IMR-90 (cell line): ENCODE results near the gene ACSS2. TPM values are rescaled to one million over a fixed set of nuclear protein-coding genes. Genes with fewer than 3 reads are reported as not detected.

Experiments used
- ATAC-seq: fragments of 200-7000 bp; cut with Tn5 transposase; 2 replicates; pipeline ENCODE4 v1.9.1; 2020; ENCODE audit warnings: low read depth, mild to moderate bottlenecking, moderate library complexity
- BruUV-seq: library from RNA; stranded (reverse); fragments of 400-500 nt; replicated peaks from 2 replicates; lab custom pipeline; 2021; lab: Mats Ljungman, UMichigan
- CTCF ChIA-PET: fragments of 300-600 bp; formaldehyde crosslinking; extraction: SDS; loops from one replicate; lab custom pipeline; 2021; ENCODE audit warnings: antibody characterized with exemption; lab: Yijun Ruan, JAX
- POLR2A ChIA-PET: fragments of 300-600 bp; sonication (Branson Sonifier 250); formaldehyde crosslinking; loops from one replicate; lab custom pipeline; 2022; ENCODE audit warnings: antibody characterized with exemption; ENCODE audit not compliant: unreplicated experiment; lab: Charles Lee
- DNase-seq: peaks from one replicate; pipeline ENCODE4 v3.0.0; 2013
- H2AFZ ChIP-seq: replicated peaks from 2 replicates; pipeline ENCODE3; 2013; ENCODE audit warnings: low read length, mild to moderate bottlenecking; ENCODE audit not compliant: poor library complexity
- H2AK5ac ChIP-seq: 2 replicates; pipeline ENCODE4 v1.6.1; 2013; ENCODE audit warnings: low read depth, low read length, inconsistent platforms
- H2AK9ac ChIP-seq: replicated peaks from 2 replicates; pipeline ENCODE3; 2013; ENCODE audit warnings: mild to moderate bottlenecking, low read depth, low read length, moderate library complexity; ENCODE audit not compliant: poor library complexity
- H2BK120ac ChIP-seq: 2 replicates; pipeline ENCODE4 v1.6.1; 2013; ENCODE audit warnings: low read depth, low read length, inconsistent platforms
- H2BK15ac ChIP-seq: 3 replicates; pipeline ENCODE4 v1.6.1; 2013; ENCODE audit warnings: low read depth, low read length, inconsistent platforms
- H2BK20ac ChIP-seq: 2 replicates; pipeline ENCODE4 v1.6.1; 2013; ENCODE audit warnings: low read depth, mild to moderate bottlenecking, inconsistent platforms, low read length, moderate library complexity
- H2BK5ac ChIP-seq: 2 replicates; pipeline ENCODE4 v1.6.1; 2013; ENCODE audit warnings: mild to moderate bottlenecking, low read depth, low read length, inconsistent platforms; ENCODE audit not compliant: poor library complexity, severe bottlenecking
- H3K14ac ChIP-seq: replicated peaks from 2 replicates; pipeline ENCODE4 v1.6.1; 2013; ENCODE audit warnings: low read depth, low read length, inconsistent platforms
- H3K18ac ChIP-seq: 2 replicates; pipeline ENCODE4 v1.6.1; 2013; ENCODE audit warnings: low read depth, low read length, control low read depth
- H3K23ac ChIP-seq: 2 replicates; pipeline ENCODE4 v1.6.1; 2013; ENCODE audit warnings: low read depth, low read length, inconsistent platforms
- H3K27ac ChIP-seq: 2 replicates; pipeline ENCODE4 v1.5.1; 2013; ENCODE audit warnings: mild to moderate bottlenecking, control low read depth, low read length; ENCODE audit not compliant: insufficient read depth
- H3K27me3 ChIP-seq: 2 replicates; pipeline ENCODE4 v1.6.1; 2013; ENCODE audit warnings: low read length; ENCODE audit not compliant: control insufficient read depth, insufficient read depth
- H3K36me3 ChIP-seq: 2 replicates; pipeline ENCODE4 v1.6.1; 2013; ENCODE audit warnings: low read length, mixed read lengths; ENCODE audit not compliant: control insufficient read depth, insufficient read depth
- H3K4ac ChIP-seq: 2 replicates; pipeline ENCODE4 v1.6.1; 2013; ENCODE audit warnings: low read depth, low read length, inconsistent platforms
- H3K4me1 ChIP-seq: 2 replicates; pipeline ENCODE4 v1.6.1; 2013; ENCODE audit warnings: low read length, mixed read lengths; ENCODE audit not compliant: control insufficient read depth, insufficient read depth
- H3K4me2 ChIP-seq: 2 replicates; pipeline ENCODE4 v1.6.1; 2013; ENCODE audit warnings: low read depth, mild to moderate bottlenecking, control low read depth, low read length, moderate library complexity
- H3K4me3 ChIP-seq: 2 replicates; pipeline ENCODE4 v1.5.1; 2013; ENCODE audit warnings: low read depth, mild to moderate bottlenecking, control low read depth, low read length, moderate library complexity; ENCODE audit not compliant: insufficient read depth
- H3K56ac ChIP-seq: 2 replicates; pipeline ENCODE4 v1.6.1; 2013; ENCODE audit warnings: low read length, inconsistent platforms; ENCODE audit not compliant: insufficient read depth; ENCODE audit errors: extremely low read depth
- H3K79me1 ChIP-seq, 2 experiments: 2 replicates each; pipeline ENCODE4 v1.6.1; 2013; ENCODE audit warnings: low read length in 2 of 2, inconsistent platforms in 1 of 2, low read depth in 1 of 2
- H3K9ac ChIP-seq: 2 replicates; pipeline ENCODE4 v1.6.1; 2013; ENCODE audit warnings: low read depth, low read length, control low read depth
- H3K9me1 ChIP-seq: 2 replicates; pipeline ENCODE4 v1.6.1; 2013; ENCODE audit warnings: low read length, inconsistent platforms; ENCODE audit not compliant: insufficient read depth
- H3K9me3 ChIP-seq: 2 replicates; pipeline ENCODE4 v1.6.1; 2013; ENCODE audit warnings: low read length; ENCODE audit not compliant: control insufficient read depth, insufficient read depth
- H4K20me1 ChIP-seq: 2 replicates; pipeline ENCODE4 v1.6.1; 2013; ENCODE audit warnings: low read length, inconsistent platforms; ENCODE audit not compliant: insufficient read depth
- H4K5ac ChIP-seq: 2 replicates; pipeline ENCODE4 v1.6.1; 2013; ENCODE audit warnings: mild to moderate bottlenecking, low read depth, low read length, control low read depth
- H4K8ac ChIP-seq, 2 experiments: 2 replicates each; pipeline ENCODE4 v1.6.1; 2013; ENCODE audit warnings: low read depth in 2 of 2, low read length in 2 of 2, control low read depth in 1 of 2, inconsistent platforms in 1 of 2
- H4K91ac ChIP-seq: 2 replicates; pipeline ENCODE4 v1.6.1; 2013; ENCODE audit warnings: low read depth, low read length, inconsistent platforms; ENCODE audit not compliant: insufficient read depth
- BHLHE40 ChIP-seq: fragments of 150-350 bp; IDR thresholded peaks from 2 replicates; pipeline ENCODE4 v1.6.1; 2016; ENCODE audit warnings: mild to moderate bottlenecking, low read depth, low read length
- CEBPB ChIP-seq: IDR thresholded peaks from 2 replicates; pipeline ENCODE4 v1.6.1; 2012; ENCODE audit warnings: low read depth, low read length, improper control_type of control experiment
- CHD1 ChIP-seq: IDR thresholded peaks from 2 replicates; pipeline ENCODE4 v1.6.1; 2012; ENCODE audit warnings: low read depth, low read length, improper control_type of control experiment
- FOS ChIP-seq: fragments of 150-350 bp; IDR thresholded peaks from 2 replicates; pipeline ENCODE4 v1.6.1; 2016; ENCODE audit warnings: low read depth, low read length
- MAFK ChIP-seq: IDR thresholded peaks from 2 replicates; pipeline ENCODE4 v1.6.1; 2012; ENCODE audit warnings: low read depth, low read length, improper control_type of control experiment
- MAZ ChIP-seq: IDR thresholded peaks from 2 replicates; pipeline ENCODE4 v1.6.1; 2012; ENCODE audit warnings: low read depth, mild to moderate bottlenecking, low read length, improper control_type of control experiment, moderate library complexity, borderline replicate concordance
- MXI1 ChIP-seq: IDR thresholded peaks from 2 replicates; pipeline ENCODE4 v1.6.1; 2012; ENCODE audit warnings: low read depth, mild to moderate bottlenecking, low read length, moderate library complexity, borderline replicate concordance
- NFE2L2 ChIP-seq: fragments of 150-350 bp; IDR thresholded peaks from 2 replicates; pipeline ENCODE4 v1.6.1; 2016; ENCODE audit warnings: low read depth, mild to moderate bottlenecking, low read length
- POLR2A ChIP-seq: IDR thresholded peaks from 2 replicates; pipeline ENCODE4 v1.6.1; 2012; ENCODE audit warnings: mild to moderate bottlenecking, low read depth, low read length
- RAD21 ChIP-seq: IDR thresholded peaks from 2 replicates; pipeline ENCODE4 v1.6.1; 2012; ENCODE audit warnings: low read length, improper control_type of control experiment
- RCOR1 ChIP-seq: IDR thresholded peaks from 2 replicates; pipeline ENCODE4 v1.6.1; 2012; ENCODE audit warnings: mild to moderate bottlenecking, low read length, improper control_type of control experiment; ENCODE audit not compliant: insufficient replicate concordance
- RFX5 ChIP-seq: IDR thresholded peaks from 2 replicates; pipeline ENCODE4 v1.8.0; 2012; ENCODE audit warnings: low read depth, mild to moderate bottlenecking, low read length, moderate library complexity
- SMC3 ChIP-seq: fragments of 150-350 bp; IDR thresholded peaks from 2 replicates; pipeline ENCODE4 v1.6.1; 2016; ENCODE audit warnings: low read depth, mild to moderate bottlenecking, antibody characterized with exemption, low read length, moderate library complexity
- WGBS, 2 experiments: methylation state at CpG; one replicate each; pipeline versions ENCODE4 v1.1.5 to v1.1.7; 2013; ENCODE audit warnings: missing lambda C conversion rate in 2 of 2; ENCODE audit not compliant: insufficient read length in 1 of 2; ENCODE audit errors: extremely low coverage in 2 of 2; 5-methylcytosine and 5-hydroxymethylcytosine counted together
- dilution Hi-C: fragments of 300-500 bp; cut with HindIII; formaldehyde crosslinking; loops from one replicate; pipeline ENCODE4 v1.14.3; 2018; ENCODE audit warnings: low sequenced_read_pairs; ENCODE audit not compliant: unreplicated experiment
- in situ Hi-C: fragments of 300-500 bp; cut with MboI; formaldehyde crosslinking; loops from 3 replicates; pipeline ENCODE4 v1.14.3; 2019; ENCODE audit warnings: low sequenced_read_pairs, inconsistent platforms, mixed read lengths
- intact Hi-C: fragments of 100-400 bp; cut with micrococcal nuclease; formaldehyde crosslinking; loops from 2 replicates; pipeline ENCODE4 v1.10.0; 2022
- polyA plus RNA-seq, 3 experiments: library from polyadenylated mRNA; depleted of rRNA; stranded (reverse); fragments of >200 nt; gene quantifications; 2 replicates each; pipeline ENCODE4 v1.2.3, GENCODE V29; 2012; ENCODE audit warnings: low replicate concordance in 1 of 3
- total RNA-seq: library from RNA; depleted of rRNA; stranded (reverse); fragments of >200 nt; gene quantifications from 2 replicates; pipeline ENCODE4 v1.2.3, GENCODE V29; 2012
- TF ChIP-seq, protein P1 (sequence below): conservative IDR thresholded peaks from 2 replicates; pipeline ENCODE4 v1.5.1; 2012; ENCODE audit warnings: mild to moderate bottlenecking, low read depth, low read length, improper control_type of control experiment
- TF ChIP-seq, protein P2 (sequence below): fragments of 150-350 bp; IDR thresholded peaks from 2 replicates; pipeline ENCODE4 v1.6.1; 2016; ENCODE audit warnings: low read depth, mild to moderate bottlenecking, low read length, moderate library complexity, borderline replicate concordance

The ACSS2 gene
- total and polyA plus RNA-seq, 2 of the 4 experiments (the other 2 are of a cell fraction), result 26.9 to 46.4 TPM

DNA sequence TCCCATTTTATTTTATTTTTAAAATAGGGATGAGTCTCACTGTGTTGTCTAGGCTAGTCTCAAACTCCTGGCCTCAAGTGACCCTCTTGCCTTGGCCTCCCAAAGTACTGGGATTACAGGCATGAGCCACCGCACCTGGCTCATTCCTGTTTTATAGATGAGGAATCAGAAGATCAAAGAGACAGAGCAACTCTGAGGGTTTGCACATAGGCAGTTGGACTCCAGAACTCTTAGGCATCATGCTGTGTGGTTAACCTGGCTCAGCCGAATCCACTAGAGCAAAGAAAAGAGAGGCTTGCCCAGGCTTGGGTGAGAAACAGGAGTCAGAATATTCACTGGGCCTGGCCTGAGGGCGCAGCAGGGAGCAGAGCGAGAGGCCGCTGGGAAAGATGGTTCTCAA is 88.6 kb downstream of the ACSS2 start (continued):
- TF ChIP-seq SMC3 (no peak), CEBPB (no peak), FOS (no peak)

DNA sequence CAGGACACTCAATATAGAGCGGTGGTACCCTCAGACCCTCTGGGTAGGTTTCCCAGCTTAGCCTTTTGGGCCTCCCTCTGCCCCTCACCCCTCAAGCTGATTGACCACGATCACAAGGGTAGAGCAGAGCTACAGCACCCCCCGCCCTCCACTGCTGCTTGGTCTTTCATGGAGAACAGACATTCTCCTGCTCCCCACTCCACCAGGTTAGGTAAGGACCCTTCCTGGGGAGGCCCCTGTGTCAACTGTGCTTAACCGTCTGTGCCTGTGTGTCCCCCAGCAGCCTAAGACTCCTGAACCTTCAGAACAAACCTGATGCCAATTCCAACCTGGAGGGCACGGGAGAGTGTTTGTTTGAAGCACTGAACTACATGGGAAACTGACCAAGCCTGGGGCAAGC is 91.0 kb downstream of the ACSS2 start:
- H4K20me1 ChIP-seq, result no peaks in the 10 kb centered on the region
- H3K4me2 ChIP-seq, result no peak overlapping the region
- no peak overlapping the region for H3K23ac ChIP-seq
- ChIA-PET CTCF (no interaction called here), POLR2A (no interaction called here)
- no peak overlapping the region for H3K18ac ChIP-seq
- no peaks in the 10 kb centered on the region for H3K79me1 ChIP-seq
- no peaks in the 10 kb centered on the region for H3K9me3 ChIP-seq
- no peak overlapping the region for H2AK9ac ChIP-seq
- H4K5ac ChIP-seq, result no peak overlapping the region
- H2BK20ac ChIP-seq, result no peak overlapping the region
- peaks cover 8% of the 10 kb centered on the region; the same call in 1 of the 2 replicates for H3K27me3 ChIP-seq
- in situ Hi-C loops, result no loop called here
- H2BK120ac ChIP-seq, result no peak overlapping the region
- no peaks in the 10 kb centered on the region for H3K36me3 ChIP-seq
- no peak overlapping the region for H4K8ac ChIP-seq
- peaks cover 8% of the 10 kb centered on the region; the same call in 1 of the 2 replicates for H3K9me1 ChIP-seq
- no peaks in the 10 kb centered on the region for H3K4me1 ChIP-seq
- no peak for DNase-seq
- no peak overlapping the region for H2AK5ac ChIP-seq
- no peak overlapping the region for H4K91ac ChIP-seq
- H3K27ac ChIP-seq, result no peak overlapping the region
- no peak overlapping the region for H3K4ac ChIP-seq
- H3K4me3 ChIP-seq, result no peak overlapping the region
- no peak overlapping the region for H2AFZ ChIP-seq
- H3K9ac ChIP-seq, result no peak overlapping the region
- TF ChIP-seq NFE2L2 (no peak), SMC3 (no peak), FOS (no peak), RFX5 (no peak), MAFK (no peak), CEBPB (no peak), MXI1 (no peak), CHD1 (no peak), RCOR1 (no peak), MAZ (no peak), BHLHE40 (no peak), RAD21 (no peak), POLR2A (no peak)
- TF ChIP-seq, protein P1, sequence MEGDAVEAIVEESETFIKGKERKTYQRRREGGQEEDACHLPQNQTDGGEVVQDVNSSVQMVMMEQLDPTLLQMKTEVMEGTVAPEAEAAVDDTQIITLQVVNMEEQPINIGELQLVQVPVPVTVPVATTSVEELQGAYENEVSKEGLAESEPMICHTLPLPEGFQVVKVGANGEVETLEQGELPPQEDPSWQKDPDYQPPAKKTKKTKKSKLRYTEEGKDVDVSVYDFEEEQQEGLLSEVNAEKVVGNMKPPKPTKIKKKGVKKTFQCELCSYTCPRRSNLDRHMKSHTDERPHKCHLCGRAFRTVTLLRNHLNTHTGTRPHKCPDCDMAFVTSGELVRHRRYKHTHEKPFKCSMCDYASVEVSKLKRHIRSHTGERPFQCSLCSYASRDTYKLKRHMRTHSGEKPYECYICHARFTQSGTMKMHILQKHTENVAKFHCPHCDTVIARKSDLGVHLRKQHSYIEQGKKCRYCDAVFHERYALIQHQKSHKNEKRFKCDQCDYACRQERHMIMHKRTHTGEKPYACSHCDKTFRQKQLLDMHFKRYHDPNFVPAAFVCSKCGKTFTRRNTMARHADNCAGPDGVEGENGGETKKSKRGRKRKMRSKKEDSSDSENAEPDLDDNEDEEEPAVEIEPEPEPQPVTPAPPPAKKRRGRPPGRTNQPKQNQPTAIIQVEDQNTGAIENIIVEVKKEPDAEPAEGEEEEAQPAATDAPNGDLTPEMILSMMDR, result no peak
- TF ChIP-seq, protein P2, sequence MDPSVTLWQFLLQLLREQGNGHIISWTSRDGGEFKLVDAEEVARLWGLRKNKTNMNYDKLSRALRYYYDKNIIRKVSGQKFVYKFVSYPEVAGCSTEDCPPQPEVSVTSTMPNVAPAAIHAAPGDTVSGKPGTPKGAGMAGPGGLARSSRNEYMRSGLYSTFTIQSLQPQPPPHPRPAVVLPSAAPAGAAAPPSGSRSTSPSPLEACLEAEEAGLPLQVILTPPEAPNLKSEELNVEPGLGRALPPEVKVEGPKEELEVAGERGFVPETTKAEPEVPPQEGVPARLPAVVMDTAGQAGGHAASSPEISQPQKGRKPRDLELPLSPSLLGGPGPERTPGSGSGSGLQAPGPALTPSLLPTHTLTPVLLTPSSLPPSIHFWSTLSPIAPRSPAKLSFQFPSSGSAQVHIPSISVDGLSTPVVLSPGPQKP, result no peak
- no peak for ATAC-seq
- intact Hi-C loops, result loop anchor here (10.0 kb wide), 1 partner anchor 393 kb away; no protein-coding TSS in a partner anchor
- dilution Hi-C loops, result no loop called here
- no peak overlapping the region for H2BK5ac ChIP-seq
- H2BK15ac ChIP-seq, result no peak overlapping the region
- WGBS, 2 experiments, result no CpG with 5 or more reads among the region's 5 CpGs
- no peak overlapping the region for H3K14ac ChIP-seq
- no TSS peak for BruUV-seq
- H3K56ac ChIP-seq, result no peak overlapping the region
